Erythroblast (primary cell): ENCODE results near the gene RAB1A.

ENCODE experiments used
- GATA1 ChIP-seq: IDR thresholded peaks from 2 replicates; pipeline ENCODE4 v1.6.1; 2011; ENCODE audit warnings: low read depth, mild to moderate bottlenecking, control low read depth, low read length, moderate library complexity
- POLR2A ChIP-seq: IDR thresholded peaks from 2 replicates; pipeline ENCODE4 v1.6.1; 2011; ENCODE audit warnings: mild to moderate bottlenecking, low read length

- TF ChIP-seq POLR2A = no peak
- no peak for TF ChIP-seq GATA1
Measured at GRCh38 chr2:65156041-65156440, 26.1 kb upstream of the RAB1A start.
